ENCODE data around the gene IRF2BPL. TPM values are rescaled to one million over a fixed set of nuclear protein-coding genes. Genes with fewer than 3 reads are reported as not detected.
A peak's percentile ranks its signal among the peaks of the same experiment; 100 is the strongest.

IRF2BPL gene
- total and polyA plus RNA-seq, 2 of the 8 experiments (the other 6 are each of a cell fraction or from before 2014, with no cell fraction given), result 18.8 to 57.0 TPM

GRCh38 chr14:77032844-77033621 is 4.5 kb upstream of the IRF2BPL start (continued):
- TF ChIP-seq CTCF (IDR thresholded peaks at IDR 0.05; ENCODE audit: control extremely low read depth in 1 of 3, insufficient read depth in 1 of 3, low read depth in 1 of 3, low read length in 3 of 3) (no peak; a peak in 1 of 4 replicates), TEAD4 (IDR thresholded peaks at IDR 0.05; ENCODE audit: low read depth, low read length) (no peak), ZNF274 (IDR thresholded peaks at IDR 0.05; ENCODE audit: borderline replicate concordance, extremely low read depth, low read length) (no peak), HDAC6 (IDR thresholded peaks at IDR 0.05; ENCODE audit: low read depth, low read length) (no peak), SIX5 (IDR thresholded peaks at IDR 0.05; ENCODE audit: low read depth, low read length) (no peak), CBX5 (IDR thresholded peaks at IDR 0.05; ENCODE audit: low read depth, low read length) (no peak), HDAC2 (IDR thresholded peaks at IDR 0.05; ENCODE audit: borderline replicate concordance in 1 of 2, low read depth in 2 of 2, low read length in 2 of 2) (0 out of 4 replicates have a peak, but pooled peaks have one; percentile 35 to 66), SRF (IDR thresholded peaks at IDR 0.05; ENCODE audit: low read depth, low read length) (peak; percentile 89), TAF1 (IDR thresholded peaks at IDR 0.05; ENCODE audit: low read depth, low read length) (peak; percentile 19; the same call in 1 of the 2 replicates), MAX (IDR thresholded peaks at IDR 0.05) (peak; percentile 84), CREB1 (IDR thresholded peaks at IDR 0.05) (0 out of 2 replicates have a peak, but pooled peaks have one; percentile 8), POLR2A (IDR thresholded peaks at IDR 0.05; ENCODE audit: control extremely low read depth in 1 of 2, low read depth in 2 of 2, low read length in 2 of 2) (peak in 1 of 2 experiments; percentile 28; a peak in 2 of 3 replicates), E2F6 (IDR thresholded peaks at IDR 0.05) (peak; percentile 58; the same call in 1 of the 2 replicates), NRF1 (IDR thresholded peaks at IDR 0.05; ENCODE audit: low read depth, low read length) (no peak), SP1 (IDR thresholded peaks at IDR 0.05; ENCODE audit: low read depth, low read length) (peak; percentile 39; the same call in 1 of the 2 replicates), EZH2 (IDR thresholded peaks at IDR 0.05; ENCODE audit: low read depth, low read length, severe bottlenecking) (no peak), PHF8 (conservative IDR thresholded peaks at IDR 0.05; ENCODE audit: low read depth, low read length) (0 out of 2 replicates have a peak, but pooled peaks have one; percentile 31), RXRA (IDR thresholded peaks at IDR 0.05; ENCODE audit: insufficient read depth, low read depth, low read length) (0 out of 2 replicates have a peak, but pooled peaks have one; percentile 46), FOSL1 (IDR thresholded peaks at IDR 0.05; ENCODE audit: insufficient read depth, low read depth, low read length) (no peak), ASH2L (IDR thresholded peaks at IDR 0.05; ENCODE audit: low read length) (no peak), BRCA1 (IDR thresholded peaks at IDR 0.05; ENCODE audit: low read depth, low read length) (no peak)
